Glomerular visceral epithelial cell (primary cell): Measurements from ENCODE around the gene ACOD1.

Experiments
- DNase-seq: peaks from one replicate; pipeline ENCODE4 v3.0.0-alpha.2; 2016; ENCODE audit errors: extremely low spot score

ACOD1 gene

GRCh38 chr13:76991796-76992547, 43.7 kb downstream of the ACOD1 start, which contains the start of gene CLN5:
Gene CLN5, plus strand, starts transcription at chr13:76992081. Its CDS starts 18 bp downstream, at chr13:76992099.
- DNase-seq = peak; percentile 95

GRCh38 chr13:76992548-76993001, 44.3 kb downstream of the ACOD1 start:
- DNase-seq = peak; percentile 31

GRCh38 chr13:76993021-76993420, 44.7 kb downstream of the ACOD1 start:
- no peak for DNase-seq

- DNase-seq = no peak
Observed at GRCh38 chr13:76993473-76993872, 45.2 kb downstream of the ACOD1 start.

- no peak for DNase-seq
Observed at GRCh38 chr13:76994281-76994680, 46.0 kb downstream of the ACOD1 start.

- no peak for DNase-seq
Observed at GRCh38 chr13:77000475-77000874, 52.2 kb downstream of the ACOD1 start.

GRCh38 chr13:77001540-77001939, 53.2 kb downstream of the ACOD1 start:
- DNase-seq = no peak

- DNase-seq = no peak
Observed at GRCh38 chr13:77001963-77002587, 53.8 kb downstream of the ACOD1 start.

- peak; percentile 23 for DNase-seq
Observed at GRCh38 chr13:77002590-77003190, 54.4 kb downstream of the ACOD1 start.
